Natural killer cell (primary cell): ENCODE results near the gene SAMD11. TPM values are rescaled to one million over a fixed set of nuclear protein-coding genes. Genes with fewer than 3 reads are reported as not detected.

ENCODE experiments used
- ATAC-seq, 3 donors: fragments of 150-1000 bp in 2 of 3; fragments of 200-7000 bp in 1 of 3; cut with Tn5 transposase; 1 replicate in 1 of 3; 2 replicates in 2 of 3; pipeline ENCODE4 v1.10.0; 2021; ENCODE audit warnings: mild to moderate bottlenecking in 2 of 3, moderate library complexity in 2 of 3
- DNase-seq, 2 donors: peaks; one replicate each; pipeline versions ENCODE4 v3.0.0 to v3.0.0-alpha.2; 2013 to 2021; ENCODE audit warnings: mixed read lengths in 1 of 2
- H3K27ac ChIP-seq: one replicate; pipeline ENCODE4 v1.5.1; 2013; ENCODE audit warnings: mild to moderate bottlenecking, low read length
- H3K27me3 ChIP-seq: one replicate; pipeline ENCODE4 v1.6.1; 2013; ENCODE audit warnings: low read length; ENCODE audit not compliant: control insufficient read depth, insufficient read depth
- H3K36me3 ChIP-seq: one replicate; pipeline ENCODE4 v1.6.1; 2013; ENCODE audit warnings: low read length; ENCODE audit not compliant: control insufficient read depth, insufficient read depth
- H3K4me1 ChIP-seq: one replicate; pipeline ENCODE4 v1.6.1; 2013; ENCODE audit warnings: low read length; ENCODE audit not compliant: control insufficient read depth, insufficient read depth
- H3K4me3 ChIP-seq: one replicate; pipeline ENCODE4 v1.5.1; 2013; ENCODE audit warnings: low read length
- H3K9me3 ChIP-seq: one replicate; pipeline ENCODE4 v1.6.1; 2013; ENCODE audit warnings: low read length; ENCODE audit not compliant: control insufficient read depth, insufficient read depth
- H3K27ac Mint-ChIP-seq, 2 donors: one replicate each; pipeline ENCODE4 v1.8.0; 2022; ENCODE audit warnings: mild to moderate bottlenecking in 2 of 2, mixed read lengths in 2 of 2, moderate library complexity in 1 of 2
- H3K27me3 Mint-ChIP-seq, 2 donors: one replicate each; pipeline ENCODE4 v1.8.0; 2022; ENCODE audit warnings: low read depth in 2 of 2, mixed read lengths in 2 of 2
- H3K36me3 Mint-ChIP-seq: one replicate; pipeline ENCODE4 v1.8.0; 2022; ENCODE audit warnings: mixed read lengths
- H3K4me1 Mint-ChIP-seq, 2 donors: one replicate each; pipeline ENCODE4 v1.8.0; 2022; ENCODE audit warnings: mixed read lengths in 2 of 2
- H3K4me3 Mint-ChIP-seq: one replicate; pipeline ENCODE4 v1.8.0; 2022; ENCODE audit warnings: mild to moderate bottlenecking, moderate library complexity, mixed read lengths
- H3K9me3 Mint-ChIP-seq, 2 donors: one replicate each; pipeline ENCODE4 v1.8.0; 2022; ENCODE audit warnings: mixed read lengths in 2 of 2
- CTCF ChIP-seq: fragments of 200-600 bp; IDR thresholded peaks from one replicate; pipeline ENCODE4 v1.8.0; 2022; ENCODE audit warnings: antibody characterized with exemption
- WGBS: methylation state at CpG from one replicate; pipeline ENCODE4 v1.1.7; 2013; ENCODE audit warnings: missing lambda C conversion rate; ENCODE audit not compliant: insufficient coverage; 5-methylcytosine and 5-hydroxymethylcytosine counted together
- intact Hi-C: fragments of 100-400 bp; cut with micrococcal nuclease; formaldehyde crosslinking; loops from one replicate; pipeline ENCODE4 v1.14.2; 2022
- total RNA-seq, 4 donors: library from RNA; stranded (reverse); fragments of 120-200 nt in 1 of 4; gene quantifications; one replicate each; pipeline versions ENCODE4 v1.2.3 to v1.2.4, GENCODE V29; 2013 to 2022

SAMD11 gene
- total RNA-seq, 3 donors from 2014 or later (not counting 1 experiment from before 2014, with no cell fraction given), result not detected

DNA sequence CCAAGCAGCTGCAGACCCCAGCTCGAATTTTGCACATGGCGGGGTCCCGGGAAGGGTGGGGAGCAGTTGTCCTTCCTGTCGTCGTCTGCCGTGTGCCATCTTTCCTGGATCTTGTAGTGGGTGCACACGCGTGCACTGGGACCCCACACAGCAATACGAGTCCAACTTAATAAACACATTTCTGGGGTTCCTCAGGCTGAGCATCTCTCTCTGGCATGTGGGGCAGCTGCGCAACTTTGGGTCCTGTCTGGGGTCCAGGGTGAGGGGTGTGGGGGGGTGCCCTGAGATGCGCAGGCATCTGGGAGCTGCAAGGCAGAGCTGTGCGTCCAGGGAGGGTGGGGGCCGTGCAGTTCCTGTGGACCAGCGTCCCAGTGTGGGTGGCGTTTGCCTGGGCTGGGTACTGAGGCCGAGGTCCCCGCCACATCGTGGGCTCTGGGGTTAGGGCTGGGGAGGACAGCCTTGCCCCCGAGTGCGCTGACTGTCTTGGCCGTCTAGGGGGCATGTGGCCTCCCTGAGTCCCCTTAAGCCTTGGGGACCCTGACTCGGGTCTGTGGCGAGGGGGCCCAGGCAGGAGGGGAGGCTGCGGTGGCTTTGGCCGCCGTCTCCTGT lies 41.9 kb downstream of the SAMD11 start:
- ATAC-seq, result no peak

GRCh38 chr1:966135-966703 lies 42.5 kb downstream of the SAMD11 start, which contains the start of gene PLEKHN1:
Gene PLEKHN1, plus strand, starts transcription at chr1:966482. Its CDS starts 50 bp downstream, at chr1:966532.
- Mint-ChIP-seq H3K27me3 (peaks cover 0 to 10% of the 10 kb centered on the region in 2 donors), H3K36me3 (no peaks in the 10 kb centered on the region), H3K9me3 (no peaks in the 10 kb centered on the region), H3K27ac (peak within 1 kb of the TSS in 1 of 2 donors; percentile 76), H3K4me3 (peak within 1 kb of the TSS; percentile 84), H3K4me1 (no peaks in the 10 kb centered on the region)
- no peaks in the 10 kb centered on the region for H3K9me3 ChIP-seq
- H3K4me3 ChIP-seq, result peak within 1 kb of the TSS; percentile 65
- no peaks in the 10 kb centered on the region for H3K36me3 ChIP-seq
- TF ChIP-seq CTCF, result no peak
- H3K27me3 ChIP-seq, result peaks cover 5% of the 10 kb centered on the region
- peak within 1 kb of the TSS; percentile 55 for H3K27ac ChIP-seq
- intact Hi-C loops, result no loop called here
- H3K4me1 ChIP-seq, result peaks cover 29% of the 10 kb centered on the region
- 2% methylated on average over 31 of the region's 31 CpGs for WGBS
- ATAC-seq, result peak in 2 of 3 donors; percentile 41 to 47
- peak in 1 of 2 donors; percentile 34 for DNase-seq

More for the DNA sequence above, 41.9 kb downstream of the SAMD11 start:
- Histone ChIP-seq H3K4me1 (peaks cover 30% of the 10 kb centered on the region), H3K27me3 (peaks cover 4% of the 10 kb centered on the region), H3K27ac (no peak overlapping the region), H3K9me3 (no peaks in the 10 kb centered on the region), H3K4me3 (no peak overlapping the region), H3K36me3 (no peaks in the 10 kb centered on the region)
- Mint-ChIP-seq H3K9me3 (no peaks in the 10 kb centered on the region), H3K4me1 (no peaks in the 10 kb centered on the region), H3K27ac (no peak overlapping the region), H3K27me3 (peaks cover 0 to 10% of the 10 kb centered on the region in 2 donors), H3K36me3 (no peaks in the 10 kb centered on the region), H3K4me3 (peak overlapping the region; percentile 63)
- TF ChIP-seq CTCF, result no peak
- no peak for DNase-seq
- 59% methylated on average over 26 of the region's 26 CpGs for WGBS
- intact Hi-C loops, result no loop called here

GRCh38 chr1:966704-967300 lies 43.1 kb downstream of the SAMD11 start:
- Histone ChIP-seq H3K4me1 (peaks cover 23% of the 10 kb centered on the region), H3K4me3 (peak overlapping the region; percentile 65), H3K27ac (peak overlapping the region; percentile 55), H3K9me3 (no peaks in the 10 kb centered on the region), H3K36me3 (no peaks in the 10 kb centered on the region), H3K27me3 (peaks cover 9% of the 10 kb centered on the region)
- Mint-ChIP-seq H3K4me1 (no peaks in the 10 kb centered on the region), H3K4me3 (peak overlapping the region; percentile 84), H3K36me3 (no peaks in the 10 kb centered on the region), H3K27me3 (peaks cover 0 to 10% of the 10 kb centered on the region in 2 donors), H3K27ac (peak overlapping the region in 1 of 2 donors; percentile 76), H3K9me3 (no peaks in the 10 kb centered on the region)
- TF ChIP-seq CTCF, result no peak
- intact Hi-C loops, result no loop called here
- ATAC-seq (peak; percentile 74 to 92 (median 83)), DNase-seq (peak; percentile 63 to 82)
- WGBS, result under 1% methylated on average over 60 of the region's 60 CpGs
